Kidney (tissue), 14 donors: ENCODE measurements around the gene SEMA6A. TPM values are rescaled to one million over a fixed set of nuclear protein-coding genes. Genes with fewer than 3 reads are reported as not detected.

Experiments
- DNase-seq, 5 donors: peaks; one replicate each; pipeline ENCODE4 v3.0.0-alpha.2; 2013 to 2020
- FAIRE-seq: peaks from 2 replicates; lab custom pipeline; 2012; peaks lifted over from hg19 to GRCh38; lab: Jason Lieb, UNC
- H3K27ac ChIP-seq, 2 donors: one replicate each; pipeline ENCODE4 v1.7.0; 2013; ENCODE audit warnings: low read depth in 2 of 2, low read length in 2 of 2, inconsistent platforms in 1 of 2
- H3K27me3 ChIP-seq: one replicate; pipeline ENCODE4 v1.7.1; 2013; ENCODE audit warnings: low read length, inconsistent platforms; ENCODE audit not compliant: control insufficient read depth, insufficient read depth
- H3K36me3 ChIP-seq, 3 donors: one replicate each; pipeline versions ENCODE4 v1.7.0 to v1.7.1; 2013; ENCODE audit warnings: low read length in 3 of 3, control low read depth in 1 of 3, inconsistent platforms in 1 of 3; ENCODE audit not compliant: insufficient read depth in 3 of 3, control insufficient read depth in 2 of 3
- H3K4me1 ChIP-seq, 3 donors: one replicate each; pipeline versions ENCODE4 v1.7.0 to v1.7.1; 2013; ENCODE audit warnings: low read length in 3 of 3, inconsistent platforms in 1 of 3, low read depth in 1 of 3; ENCODE audit not compliant: control insufficient read depth in 2 of 3, insufficient read depth in 2 of 3
- H3K4me3 ChIP-seq, 3 donors: one replicate each; pipeline versions ENCODE4 v1.7.0 to v1.8.1; 2013; ENCODE audit warnings: low read length in 3 of 3, control low read depth in 1 of 3, inconsistent platforms in 1 of 3
- H3K9ac ChIP-seq, 3 donors: one replicate each; pipeline versions ENCODE4 v1.7.0 to v1.7.1; 2013; ENCODE audit warnings: low read length in 3 of 3, control low read depth in 1 of 3, inconsistent platforms in 1 of 3
- H3K9me3 ChIP-seq, 3 donors: one replicate each; pipeline versions ENCODE4 v1.7.0 to v1.7.1; 2013; ENCODE audit warnings: low read length in 3 of 3, control low read depth in 1 of 3, inconsistent platforms in 1 of 3; ENCODE audit not compliant: control insufficient read depth in 2 of 3, insufficient read depth in 1 of 3
- CTCF ChIP-seq: IDR thresholded peaks from 3 replicates; pipeline ENCODE4 v1.5.1; 2012; ENCODE audit warnings: mild to moderate bottlenecking, moderate library complexity, borderline replicate concordance; ENCODE audit not compliant: insufficient read depth; ENCODE audit errors: extremely low read depth
- intact Hi-C: fragments of 100-400 bp; cut with DNase I; formaldehyde crosslinking; loops from one replicate; pipeline ENCODE4 v1.11.1; 2022
- polyA plus RNA-seq: library from polyadenylated mRNA; stranded (reverse); fragments of 350-450 nt; fragmentation: Illumina TruSeq; extraction: RNeasy Lipid Tissue Mini Kit (QIAGEN cat#74804); gene quantifications from one replicate; pipeline ENCODE4 v1.2.3, GENCODE V29; 2014; ENCODE audit warnings: low read depth, low replicate concordance; ENCODE audit not compliant: insufficient read depth
- total RNA-seq: library from RNA; stranded (reverse); fragmentation: NEBNext Ultra II Directional; extraction: Animal tissue kit (Norgen Biotek cat#: 25700); gene quantifications from one replicate; pipeline ENCODE4 v1.2.1, GENCODE V29; 2021
- donor health status: control.
- donor health status: control.
- donor health status: control.
- donor health status: control.
- donor health status: control.
- donor health status: DM: yes; HTN: yes; CAD: no.
- donor health status: Normal renal cell carcinoma (clear cell type).

Gene SEMA6A
- total and polyA plus RNA-seq, 2 donors from 2014 or later, result 4.0 to 51.6 TPM

GRCh38 chr5:116438979-116439554, 135.6 kb downstream of the SEMA6A start:
- Histone ChIP-seq H3K27ac (no peak overlapping the region), H3K4me3 (no peak overlapping the region), H3K27me3 (no peaks in the 10 kb centered on the region), H3K9me3 (no peaks in the 10 kb centered on the region), H3K36me3 (no peaks in the 10 kb centered on the region), H3K4me1 (peaks cover 0 to 9% (median 6%) of the 10 kb centered on the region in 3 donors), H3K9ac (no peak overlapping the region)
- TF ChIP-seq CTCF, result no peak
- intact Hi-C loops, result no loop called here
- FAIRE-seq (no peak), DNase-seq (no peak)

GRCh38 chr5:116437922-116438578, 136.6 kb downstream of the SEMA6A start:
- no peak overlapping the region for H3K9ac ChIP-seq
- no peak overlapping the region for H3K27ac ChIP-seq
- no peaks in the 10 kb centered on the region for H3K27me3 ChIP-seq
- intact Hi-C loops, result no loop called here
- no peak for TF ChIP-seq CTCF
- FAIRE-seq (no peak), DNase-seq (no peak)
- no peak overlapping the region for H3K4me3 ChIP-seq
- H3K9me3 ChIP-seq, result no peaks in the 10 kb centered on the region
- H3K4me1 ChIP-seq, result peaks cover 0 to 9% (median 6%) of the 10 kb centered on the region in 3 donors
- H3K36me3 ChIP-seq, result no peaks in the 10 kb centered on the region

GRCh38 chr5:116437351-116437705, 137.3 kb downstream of the SEMA6A start:
- no peaks in the 10 kb centered on the region for H3K9me3 ChIP-seq
- peaks cover 0 to 9% (median 6%) of the 10 kb centered on the region in 3 donors for H3K4me1 ChIP-seq
- no peaks in the 10 kb centered on the region for H3K36me3 ChIP-seq
- H3K4me3 ChIP-seq, result no peak overlapping the region
- H3K27ac ChIP-seq, result no peak overlapping the region
- no peak for DNase-seq
- no peak for FAIRE-seq
- no peak for TF ChIP-seq CTCF
- intact Hi-C loops, result no loop called here
- no peak overlapping the region for H3K9ac ChIP-seq
- H3K27me3 ChIP-seq, result no peaks in the 10 kb centered on the region
